Pancreas (tissue), 10 donors: Measurements from ENCODE around the gene KCNC1. TPM values are rescaled to one million over a fixed set of nuclear protein-coding genes. Genes with fewer than 3 reads are reported as not detected.

ENCODE experiments used
- ATAC-seq, 4 donors: fragments of 200-7000 bp; cut with Tn5 transposase; one replicate each; pipeline versions ENCODE4 v1.8.0 to v1.9.1; 2020; ENCODE audit warnings: mild to moderate bottlenecking in 4 of 4, moderate library complexity in 4 of 4
- DNase-seq, 6 donors: peaks; one replicate each; pipeline ENCODE4 v3.0.0-alpha.2; 2020
- FAIRE-seq: peaks from 2 replicates; lab custom pipeline; 2012; peaks lifted over from hg19 to GRCh38; lab: Jason Lieb, UNC
- H3K27ac ChIP-seq, 4 donors: fragments of 200-600 bp; sonication (generic); 1 replicate in 3 of 4; 2 replicates in 1 of 4; pipeline versions ENCODE4 v1.5.0 to v1.8.0; 2020
- H3K27me3 ChIP-seq, 4 donors: fragments of 200-600 bp; one replicate each; pipeline ENCODE4 v1.8.0; 2021
- H3K36me3 ChIP-seq, 3 donors: fragments of 200-600 bp; sonication (generic) in 1 of 3; one replicate each; pipeline versions ENCODE4 v1.5.0 to v1.8.0; 2020 to 2021
- H3K4me1 ChIP-seq, 3 donors: fragments of 200-600 bp; one replicate each; pipeline ENCODE4 v1.8.0; 2021
- H3K4me3 ChIP-seq, 4 donors: fragments of 200-600 bp; sonication (generic) in 2 of 4; one replicate each; pipeline versions ENCODE4 v1.5.0 to v1.8.0; 2020 to 2021
- H3K9me3 ChIP-seq, 4 donors: fragments of 200-600 bp; one replicate each; pipeline ENCODE4 v1.8.0; 2021
- WGBS, 2 donors: extraction: QIAGEN DNeasy Blood & Tissue Kit; methylation state at CpG; one replicate each; pipeline ENCODE4 v1.1.7; 2013; 5-methylcytosine and 5-hydroxymethylcytosine counted together
- intact Hi-C, 3 donors: fragments of 100-400 bp; cut with DNase I; formaldehyde crosslinking; loops; one replicate each; pipeline versions ENCODE4 v1.11.1 to v1.14.2; 2022
- polyA plus RNA-seq, 2 donors: library from polyadenylated mRNA; stranded (reverse); fragments of 200-250 nt; gene quantifications; one replicate each; pipeline ENCODE4 v1.2.3, GENCODE V29; 2013
- total RNA-seq, 6 donors: library from RNA; stranded (reverse); fragmentation: NEBNext Ultra II Directional in 4 of 6; extraction: Animal tissue kit (Norgen Biotek cat#: 25700) in 4 of 6; gene quantifications; one replicate each; pipeline versions ENCODE4 v1.2.1 to v1.2.4, GENCODE V29; 2021 to 2023
- TF ChIP-seq, protein P1 (sequence below), 4 donors: fragments of 200-600 bp; sonication (generic) in 3 of 4; IDR thresholded peaks; one replicate each; pipeline versions ENCODE4 v1.5.0 to v1.8.0; 2021; ENCODE audit warnings: antibody characterized with exemption in 4 of 4
- donor health status: healthy with polysubstance abuse.
- donor health status: DM: no; HTN: no; CAD: no; lungs with moderate emphysema.
- donor health status: DM: no; HTN: no; CAD: no.
- donor health status: control.
- donor health status: control.
- donor health status: Bipolar disorder and iron deficiency.
- donor health status: DM: yes; HTN: yes; CAD: no.
- donor health status: DM: no; HTN: no; CAD: no.
- donor health status: DM: no; HTN: no; CAD: no.
- donor health status: DM: yes; HTN: yes; CAD: no.

Gene KCNC1
- total and polyA plus RNA-seq, 8 donors, result 0.05 to 0.82 (median 0.37) TPM

- FAIRE-seq (no peak), DNase-seq (peak in 1 of 6 donors; percentile 43), ATAC-seq (no peak)
- Histone ChIP-seq H3K27me3 (no peaks in the 10 kb centered on the region), H3K27ac (no peak overlapping the region), H3K4me3 (no peak overlapping the region), H3K9me3 (no peaks in the 10 kb centered on the region), H3K36me3 (no peaks in the 10 kb centered on the region), H3K4me1 (no peaks in the 10 kb centered on the region)
- intact Hi-C loops, result no loop called here
- WGBS, 2 donors, result 87 to 92% methylated on average over 31 of the region's 31 CpGs
- TF ChIP-seq, protein P1, sequence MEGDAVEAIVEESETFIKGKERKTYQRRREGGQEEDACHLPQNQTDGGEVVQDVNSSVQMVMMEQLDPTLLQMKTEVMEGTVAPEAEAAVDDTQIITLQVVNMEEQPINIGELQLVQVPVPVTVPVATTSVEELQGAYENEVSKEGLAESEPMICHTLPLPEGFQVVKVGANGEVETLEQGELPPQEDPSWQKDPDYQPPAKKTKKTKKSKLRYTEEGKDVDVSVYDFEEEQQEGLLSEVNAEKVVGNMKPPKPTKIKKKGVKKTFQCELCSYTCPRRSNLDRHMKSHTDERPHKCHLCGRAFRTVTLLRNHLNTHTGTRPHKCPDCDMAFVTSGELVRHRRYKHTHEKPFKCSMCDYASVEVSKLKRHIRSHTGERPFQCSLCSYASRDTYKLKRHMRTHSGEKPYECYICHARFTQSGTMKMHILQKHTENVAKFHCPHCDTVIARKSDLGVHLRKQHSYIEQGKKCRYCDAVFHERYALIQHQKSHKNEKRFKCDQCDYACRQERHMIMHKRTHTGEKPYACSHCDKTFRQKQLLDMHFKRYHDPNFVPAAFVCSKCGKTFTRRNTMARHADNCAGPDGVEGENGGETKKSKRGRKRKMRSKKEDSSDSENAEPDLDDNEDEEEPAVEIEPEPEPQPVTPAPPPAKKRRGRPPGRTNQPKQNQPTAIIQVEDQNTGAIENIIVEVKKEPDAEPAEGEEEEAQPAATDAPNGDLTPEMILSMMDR (IDR thresholded peaks at IDR 0.05), result no peak
Measured at GRCh38 chr11:17772704-17773600, 38.4 kb downstream of the KCNC1 start.

- 87 to 90% methylated on average over 6 of the region's 6 CpGs for WGBS, 2 donors
- FAIRE-seq (no peak), DNase-seq (no peak), ATAC-seq (no peak)
- Histone ChIP-seq H3K36me3 (no peaks in the 10 kb centered on the region), H3K4me1 (no peaks in the 10 kb centered on the region), H3K4me3 (no peak overlapping the region), H3K27me3 (no peaks in the 10 kb centered on the region), H3K27ac (no peak overlapping the region), H3K9me3 (no peaks in the 10 kb centered on the region)
- intact Hi-C loops, result no loop called here
- TF ChIP-seq, protein P1 (IDR thresholded peaks at IDR 0.05), result no peak
Measured at GRCh38 chr11:17773674-17774073, 39.1 kb downstream of the KCNC1 start.

DNA sequence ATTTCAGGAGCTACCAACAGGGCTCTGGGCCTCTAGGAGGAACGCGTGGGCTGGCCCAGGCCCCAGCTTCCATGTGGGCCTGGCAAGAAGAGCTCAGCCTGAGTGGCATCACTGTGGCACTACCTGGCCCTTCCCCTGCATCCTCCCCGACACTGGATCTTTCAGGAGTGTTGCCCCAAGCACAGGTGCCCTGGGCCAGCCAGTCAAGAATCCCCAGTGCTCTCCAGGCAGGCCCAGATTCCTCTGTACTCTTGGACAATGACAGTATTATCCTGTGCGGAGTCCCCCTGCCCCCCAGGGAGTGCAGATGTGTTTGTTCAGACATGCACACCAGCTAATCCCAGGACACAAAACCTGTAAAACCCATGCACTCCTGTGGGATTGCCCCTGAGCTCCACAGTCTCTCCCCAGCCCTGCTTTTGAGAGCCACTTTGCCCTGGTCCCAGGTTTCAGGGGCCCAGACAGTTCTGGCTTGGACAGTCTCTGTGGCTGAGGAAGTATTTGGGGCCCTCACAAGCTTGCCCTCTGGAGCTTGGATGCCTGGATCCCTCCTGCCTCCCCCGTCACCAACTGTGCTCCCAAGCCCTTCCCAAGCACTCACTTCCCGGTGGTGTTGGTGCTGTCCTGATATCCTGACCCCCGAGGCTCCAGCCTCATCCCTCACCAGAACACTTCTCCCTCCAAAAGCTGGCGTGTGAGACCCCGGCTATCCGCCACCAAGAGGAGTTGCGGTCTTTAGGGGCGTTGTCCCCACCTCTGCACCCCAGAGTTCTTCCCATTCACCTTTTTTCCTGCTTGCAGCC lies 39.9 kb downstream of the KCNC1 start:
- ATAC-seq, result no peak
- H3K4me1 ChIP-seq, result no peaks in the 10 kb centered on the region
- WGBS, 2 donors, result 79 to 84% methylated on average over 12 of the region's 12 CpGs
- TF ChIP-seq, protein P1 (IDR thresholded peaks at IDR 0.05), result no peak
- intact Hi-C loops, result no loop called here
- H3K27ac ChIP-seq, result no peak overlapping the region
- no peak overlapping the region for H3K4me3 ChIP-seq
- H3K9me3 ChIP-seq, result no peaks in the 10 kb centered on the region
- no peak for FAIRE-seq
- H3K36me3 ChIP-seq, result no peaks in the 10 kb centered on the region
- DNase-seq, result no peak
- no peaks in the 10 kb centered on the region for H3K27me3 ChIP-seq

- ATAC-seq, result no peak
- no peaks in the 10 kb centered on the region for H3K36me3 ChIP-seq
Measured at GRCh38 chr11:17775035-17775348, 40.4 kb downstream of the KCNC1 start.

More at GRCh38 chr11:17775035-17775348, 40.4 kb downstream of the KCNC1 start:
- TF ChIP-seq, protein P1 (IDR thresholded peaks at IDR 0.05), result no peak
- H3K9me3 ChIP-seq, result no peaks in the 10 kb centered on the region
- H3K27ac ChIP-seq, result no peak overlapping the region
- no peaks in the 10 kb centered on the region for H3K27me3 ChIP-seq
- intact Hi-C loops, result no loop called here
- WGBS, 2 donors, result 87 to 92% methylated on average over 3 of the region's 3 CpGs
- FAIRE-seq (no peak), DNase-seq (no peak)
- no peaks in the 10 kb centered on the region for H3K4me1 ChIP-seq
- no peak overlapping the region for H3K4me3 ChIP-seq
